Sigmoid colon (tissue), 7 donors: Measurements from ENCODE around the gene MC1R. TPM values are rescaled to one million over a fixed set of nuclear protein-coding genes. Genes with fewer than 3 reads are reported as not detected.

Source experiments
- DNase-seq: peaks from one replicate; pipeline ENCODE4 v3.0.0-alpha.2; 2019
- H3K27ac ChIP-seq, 4 donors: fragments of 200-600 bp; sonication (generic); one replicate each; pipeline ENCODE4 v1.5.1; 2016 to 2019; ENCODE audit warnings: mild to moderate bottlenecking in 1 of 4
- H3K27me3 ChIP-seq, 3 donors: fragments of 200-600 bp; sonication (generic); one replicate each; pipeline ENCODE4 v1.5.1; 2019; ENCODE audit warnings: mild to moderate bottlenecking in 1 of 3
- H3K36me3 ChIP-seq, 4 donors: fragments of 200-600 bp; sonication (generic); one replicate each; pipeline ENCODE4 v1.5.1; 2016 to 2019
- H3K4me1 ChIP-seq, 4 donors: fragments of 200-600 bp; sonication (generic); one replicate each; pipeline ENCODE4 v1.5.1; 2017 to 2019
- H3K4me3 ChIP-seq, 4 donors: fragments of 200-600 bp; sonication (generic); one replicate each; pipeline ENCODE4 v1.5.1; 2017 to 2019; ENCODE audit warnings: mild to moderate bottlenecking in 2 of 4, moderate library complexity in 1 of 4
- H3K9me3 ChIP-seq, 4 donors: fragments of 200-600 bp in 3 of 4; sonication (generic) in 3 of 4; one replicate each; pipeline versions ENCODE4 v1.5.1 to v1.6.1; 2013 to 2019
- EP300 ChIP-seq, 4 donors: sonication (generic); formaldehyde crosslinking; IDR thresholded peaks; one replicate each; pipeline ENCODE4 v1.6.1; 2017; ENCODE audit warnings: antibody characterized with exemption in 4 of 4
- POLR2A ChIP-seq, 2 donors: fragments of 450-650 bp; IDR thresholded peaks; one replicate each; pipeline ENCODE4 v1.6.1; 2016; ENCODE audit warnings: antibody characterized with exemption in 2 of 2, mild to moderate bottlenecking in 2 of 2, moderate library complexity in 2 of 2
- POLR2AphosphoS5 ChIP-seq, 4 donors: sonication (generic); formaldehyde crosslinking; IDR thresholded peaks; one replicate each; pipeline ENCODE4 v1.6.1; 2017; ENCODE audit warnings: antibody characterized with exemption in 4 of 4
- WGBS, 2 donors: extraction: QIAGEN DNeasy Blood & Tissue Kit; methylation state at CpG; one replicate each; pipeline ENCODE4 v1.1.7; 2013; 5-methylcytosine and 5-hydroxymethylcytosine counted together
- intact Hi-C: fragments of 100-400 bp; cut with DNase I; formaldehyde crosslinking; loops from one replicate; pipeline ENCODE4 v1.15.1; 2023
- polyA plus RNA-seq, 3 donors: library from polyadenylated mRNA; stranded (reverse); fragments of 200-250 nt; gene quantifications; one replicate each; pipeline ENCODE4 v1.2.3, GENCODE V29; 2013
- total RNA-seq, 4 donors: library from RNA; depleted of rRNA; stranded (reverse); fragments of >200 nt; gene quantifications; one replicate each; pipeline ENCODE4 v1.1.0, GENCODE V29; 2016
- TF ChIP-seq, protein P1 (sequence below), 4 experiments: fragments of 450-650 bp in 3 of 4; fragments of 200-600 bp in 1 of 4; IDR thresholded peaks; one replicate each; pipeline ENCODE4 v1.5.1; 2016 to 2019; ENCODE audit warnings: antibody characterized with exemption in 4 of 4, mild to moderate bottlenecking in 3 of 4, moderate library complexity in 2 of 4
- donor health status: healthy with polysubstance abuse.
- donor health status: Bipolar disorder and iron deficiency.
- donor health status: healthy.

Gene MC1R
- total and polyA plus RNA-seq, 7 donors, result 2.1 to 8.0 (median 4.9) TPM; not detected in 2

GRCh38 chr16:89936034-89936433, 17.4 kb downstream of the MC1R start:
- intact Hi-C loops, result no loop called here
- TF ChIP-seq EP300 (IDR thresholded peaks at IDR 0.05) (no peak), POLR2AphosphoS5 (IDR thresholded peaks at IDR 0.05) (no peak), POLR2A (IDR thresholded peaks at IDR 0.05) (no peak)
- TF ChIP-seq, protein P1, sequence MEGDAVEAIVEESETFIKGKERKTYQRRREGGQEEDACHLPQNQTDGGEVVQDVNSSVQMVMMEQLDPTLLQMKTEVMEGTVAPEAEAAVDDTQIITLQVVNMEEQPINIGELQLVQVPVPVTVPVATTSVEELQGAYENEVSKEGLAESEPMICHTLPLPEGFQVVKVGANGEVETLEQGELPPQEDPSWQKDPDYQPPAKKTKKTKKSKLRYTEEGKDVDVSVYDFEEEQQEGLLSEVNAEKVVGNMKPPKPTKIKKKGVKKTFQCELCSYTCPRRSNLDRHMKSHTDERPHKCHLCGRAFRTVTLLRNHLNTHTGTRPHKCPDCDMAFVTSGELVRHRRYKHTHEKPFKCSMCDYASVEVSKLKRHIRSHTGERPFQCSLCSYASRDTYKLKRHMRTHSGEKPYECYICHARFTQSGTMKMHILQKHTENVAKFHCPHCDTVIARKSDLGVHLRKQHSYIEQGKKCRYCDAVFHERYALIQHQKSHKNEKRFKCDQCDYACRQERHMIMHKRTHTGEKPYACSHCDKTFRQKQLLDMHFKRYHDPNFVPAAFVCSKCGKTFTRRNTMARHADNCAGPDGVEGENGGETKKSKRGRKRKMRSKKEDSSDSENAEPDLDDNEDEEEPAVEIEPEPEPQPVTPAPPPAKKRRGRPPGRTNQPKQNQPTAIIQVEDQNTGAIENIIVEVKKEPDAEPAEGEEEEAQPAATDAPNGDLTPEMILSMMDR (IDR thresholded peaks at IDR 0.05), result no peak
- Histone ChIP-seq H3K4me1 (no peaks in the 10 kb centered on the region), H3K36me3 (no peaks in the 10 kb centered on the region), H3K9me3 (no peaks in the 10 kb centered on the region), H3K27me3 (peaks cover 0 to 6% (median 3%) of the 10 kb centered on the region in 3 donors), H3K27ac (no peak overlapping the region), H3K4me3 (no peak overlapping the region)
- no peak for DNase-seq
- WGBS, 2 donors, result 79 to 80% methylated on average over 13 of the region's 13 CpGs

- Histone ChIP-seq H3K27me3 (peaks cover 0 to 1% (median 0%) of the 10 kb centered on the region in 3 donors), H3K27ac (no peak overlapping the region), H3K4me3 (no peak overlapping the region), H3K36me3 (no peaks in the 10 kb centered on the region), H3K9me3 (no peaks in the 10 kb centered on the region), H3K4me1 (no peaks in the 10 kb centered on the region)
- TF ChIP-seq POLR2A (IDR thresholded peaks at IDR 0.05) (no peak), EP300 (IDR thresholded peaks at IDR 0.05) (no peak), POLR2AphosphoS5 (IDR thresholded peaks at IDR 0.05) (no peak)
- TF ChIP-seq, protein P1 (IDR thresholded peaks at IDR 0.05), result no peak
- no peak for DNase-seq
- intact Hi-C loops, result no loop called here
- WGBS, 2 donors, result 92 to 93% methylated on average over 14 of the region's 14 CpGs
These were observed 17.8 kb downstream of the MC1R start for GRCh38 chr16:89936508-89936907.

GRCh38 chr16:89936981-89937380, 18.3 kb downstream of the MC1R start:
- H3K4me1 ChIP-seq, result no peaks in the 10 kb centered on the region
- no peaks in the 10 kb centered on the region for H3K9me3 ChIP-seq
- TF ChIP-seq POLR2A (IDR thresholded peaks at IDR 0.05) (no peak), EP300 (IDR thresholded peaks at IDR 0.05) (no peak), POLR2AphosphoS5 (IDR thresholded peaks at IDR 0.05) (no peak)
- TF ChIP-seq, protein P1 (IDR thresholded peaks at IDR 0.05), result no peak
- intact Hi-C loops, result no loop called here
- WGBS, 2 donors, result 91 to 93% methylated on average over 20 of the region's 20 CpGs
- H3K4me3 ChIP-seq, result no peak overlapping the region
- no peak for DNase-seq
- no peak overlapping the region for H3K27ac ChIP-seq
- no peaks in the 10 kb centered on the region for H3K27me3 ChIP-seq
- H3K36me3 ChIP-seq, result no peaks in the 10 kb centered on the region

GRCh38 chr16:89938175-89938885, 19.7 kb downstream of the MC1R start:
- Histone ChIP-seq H3K4me1 (no peaks in the 10 kb centered on the region), H3K9me3 (no peaks in the 10 kb centered on the region), H3K4me3 (no peak overlapping the region), H3K27ac (no peak overlapping the region), H3K36me3 (no peaks in the 10 kb centered on the region), H3K27me3 (no peaks in the 10 kb centered on the region)
- DNase-seq, result no peak
- WGBS, 2 donors, result 69 to 81% methylated on average over 21 of the region's 21 CpGs
- intact Hi-C loops, result no loop called here
- no peak for TF ChIP-seq POLR2A (IDR thresholded peaks at IDR 0.05)

- peaks cover 0 to 19% (median 16%) of the 10 kb centered on the region in 4 donors for H3K4me1 ChIP-seq
These were observed 26.1 kb downstream of the MC1R start for GRCh38 chr16:89944773-89945172.

More at GRCh38 chr16:89944773-89945172, 26.1 kb downstream of the MC1R start:
- Histone ChIP-seq H3K4me3 (no peak overlapping the region), H3K27me3 (no peaks in the 10 kb centered on the region), H3K36me3 (no peaks in the 10 kb centered on the region), H3K9me3 (no peaks in the 10 kb centered on the region), H3K27ac (no peak overlapping the region)
- intact Hi-C loops, result no loop called here
- DNase-seq, result no peak
- TF ChIP-seq EP300 (IDR thresholded peaks at IDR 0.05) (no peak), POLR2AphosphoS5 (IDR thresholded peaks at IDR 0.05) (no peak), POLR2A (IDR thresholded peaks at IDR 0.05) (no peak)
- TF ChIP-seq, protein P1 (IDR thresholded peaks at IDR 0.05), result no peak
- 39 to 60% methylated on average over 5 of the region's 5 CpGs for WGBS, 2 donors
